B cell (primary cell): Measurements from ENCODE around the gene CCR1.

ENCODE experiments used
- CTCF ChIP-seq: fragments of 200-600 bp; IDR thresholded peaks from one replicate; pipeline ENCODE4 v1.8.0; 2022; ENCODE audit warnings: antibody characterized with exemption, mild to moderate bottlenecking
- EZH2 ChIP-seq: IDR thresholded peaks from 2 replicates; pipeline ENCODE4 v1.6.1; 2012; ENCODE audit warnings: borderline replicate concordance, low read depth, mild to moderate bottlenecking, moderate library complexity, low read length; ENCODE audit not compliant: insufficient read depth, poor library complexity, severe bottlenecking

DNA sequence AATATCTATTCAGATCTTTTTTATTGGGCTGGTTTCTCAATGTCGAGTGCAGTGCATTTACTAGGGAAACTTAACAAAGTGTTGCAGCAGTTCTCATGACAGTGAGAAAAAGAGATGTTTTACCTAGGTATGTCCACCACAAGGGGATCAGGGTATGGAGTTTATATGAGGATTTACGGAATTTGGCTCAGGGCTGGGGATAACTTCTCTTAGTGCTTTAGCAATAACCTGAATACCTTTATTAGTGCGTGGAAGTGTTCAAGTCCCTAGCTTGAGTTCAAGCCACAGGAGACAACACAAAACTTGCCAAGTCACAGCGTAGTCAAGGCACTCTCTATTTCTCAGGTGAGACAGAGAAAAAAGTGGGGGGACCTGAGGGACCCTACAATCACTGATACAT lies 30.3 kb upstream of the CCR1 start:
- TF ChIP-seq CTCF (no peak), EZH2 (no peak)
